PC-9 (cell line): ENCODE measurements around the gene CHP1. TPM values are rescaled to one million over a fixed set of nuclear protein-coding genes. Genes with fewer than 3 reads are reported as not detected.

Source experiments
- BruUV-seq: library from RNA; stranded (reverse); fragments of 400-500 nt; replicated peaks from 2 replicates; lab custom pipeline; 2021; lab: Mats Ljungman, UMichigan
- CTCF ChIA-PET: fragments of 300-600 bp; sonication (Branson Sonifier 250); formaldehyde crosslinking; loops from one replicate; lab custom pipeline; 2022; ENCODE audit warnings: antibody characterized with exemption; lab: Charles Lee
- POLR2A ChIA-PET: fragments of 300-600 bp; sonication (Branson Sonifier 250); formaldehyde crosslinking; loops from one replicate; lab custom pipeline; 2022; ENCODE audit warnings: antibody characterized with exemption; ENCODE audit not compliant: unreplicated experiment; lab: Charles Lee
- DNase-seq, 2 experiments: peaks; one replicate each; pipeline versions ENCODE4 v3.0.0 to v3.0.0-alpha.2; 2015 to 2022; ENCODE audit warnings: mixed read lengths in 1 of 2
- H2AFZ ChIP-seq: fragments of 200-600 bp; sonication (generic); 2 replicates; pipeline ENCODE4 v1.8.1; 2017; ENCODE audit warnings: antibody characterized with exemption
- H3F3A ChIP-seq: fragments of 200-600 bp; sonication (generic); 2 replicates; pipeline ENCODE4 v1.8.1; 2017; ENCODE audit warnings: antibody characterized with exemption, mild to moderate bottlenecking, low read depth; ENCODE audit not compliant: insufficient read depth
- H3K27ac ChIP-seq: fragments of 200-600 bp; sonication (generic); 2 replicates; pipeline ENCODE4 v1.6.1; 2016; ENCODE audit warnings: mixed run types
- H3K27me3 ChIP-seq: fragments of 200-600 bp; sonication (generic); 2 replicates; pipeline ENCODE4 v1.6.1; 2016; ENCODE audit warnings: low read depth, mixed run types; ENCODE audit not compliant: insufficient read depth
- H3K36me3 ChIP-seq: fragments of 200-600 bp; sonication (generic); 2 replicates; pipeline ENCODE4 v1.6.1; 2016; ENCODE audit warnings: low read depth, mixed run types
- H3K4me1 ChIP-seq: fragments of 200-600 bp; sonication (generic); replicated peaks from 2 replicates; pipeline ENCODE4 v1.6.1; 2016; ENCODE audit warnings: mixed run types; ENCODE audit not compliant: insufficient read depth
- H3K4me2 ChIP-seq: fragments of 200-600 bp; sonication (generic); 2 replicates; pipeline ENCODE4 v1.6.1; 2017; ENCODE audit warnings: mixed run types
- H3K4me3 ChIP-seq: fragments of 200-600 bp; sonication (generic); 2 replicates; pipeline ENCODE4 v1.6.1; 2016; ENCODE audit warnings: mixed run types
- H3K79me2 ChIP-seq: fragments of 200-600 bp; sonication (generic); 2 replicates; pipeline ENCODE4 v1.6.1; 2017; ENCODE audit warnings: low read depth, mixed run types
- H3K9me2 ChIP-seq: fragments of 200-600 bp; sonication (generic); 2 replicates; pipeline ENCODE4 v1.8.1; 2017; ENCODE audit warnings: mild to moderate bottlenecking; ENCODE audit not compliant: insufficient read depth
- H3K9me3 ChIP-seq: fragments of 200-600 bp; sonication (generic); 2 replicates; pipeline ENCODE4 v1.8.1; 2016; ENCODE audit warnings: low read depth; ENCODE audit not compliant: insufficient read depth
- H4K20me1 ChIP-seq: fragments of 200-600 bp; sonication (generic); 2 replicates; pipeline ENCODE4 v1.8.1; 2017; ENCODE audit not compliant: insufficient read depth
- CTCF ChIP-seq: fragments of 200-600 bp; sonication (generic); conservative IDR thresholded peaks from 2 replicates; pipeline ENCODE4 v1.6.1; 2017; ENCODE audit warnings: mixed run types, antibody characterized with exemption, mild to moderate bottlenecking, moderate library complexity
- EZH2 ChIP-seq: fragments of 200-600 bp; sonication (generic); IDR thresholded peaks from 2 replicates; pipeline ENCODE4 v1.8.0; 2017; ENCODE audit warnings: antibody characterized with exemption, low read depth
- intact Hi-C: fragments of 100-400 bp; cut with micrococcal nuclease; formaldehyde crosslinking; loops from one replicate; pipeline ENCODE4 v1.10.0; 2022; ENCODE audit not compliant: unreplicated experiment
- total RNA-seq: library from RNA; stranded (reverse); gene quantifications from 2 replicates; pipeline ENCODE4 v1.2.3, GENCODE V29; 2021

The CHP1 gene
- total RNA-seq, 1 experiment from 2014 or later, result 199 TPM

GRCh38 chr15:41323611-41324010, 92.5 kb downstream of the CHP1 start:
- Histone ChIP-seq H3K79me2 (no peaks in the 10 kb centered on the region), H3K9me3 (no peaks in the 10 kb centered on the region), H3K27ac (no peak overlapping the region), H3K9me2 (no peaks in the 10 kb centered on the region), H3F3A (no peaks in the 10 kb centered on the region), H4K20me1 (no peaks in the 10 kb centered on the region), H3K4me3 (no peak overlapping the region), H3K27me3 (no peaks in the 10 kb centered on the region), H3K36me3 (no peaks in the 10 kb centered on the region), H2AFZ (no peak overlapping the region), H3K4me1 (no peaks in the 10 kb centered on the region), H3K4me2 (no peak overlapping the region)
- intact Hi-C loops, result no loop called here
- ChIA-PET POLR2A (no interaction called here), CTCF (interaction anchor here (0.6 to 0.7 kb wide), 2 partner anchors 75 to 348 kb away, joined by 3 to 5 read pairs; no protein-coding TSS in a partner anchor)
- no peak for TF ChIP-seq EZH2
- no peak for TF ChIP-seq CTCF
- BruUV-seq, result no TSS peak
- DNase-seq, result no peak

DNA sequence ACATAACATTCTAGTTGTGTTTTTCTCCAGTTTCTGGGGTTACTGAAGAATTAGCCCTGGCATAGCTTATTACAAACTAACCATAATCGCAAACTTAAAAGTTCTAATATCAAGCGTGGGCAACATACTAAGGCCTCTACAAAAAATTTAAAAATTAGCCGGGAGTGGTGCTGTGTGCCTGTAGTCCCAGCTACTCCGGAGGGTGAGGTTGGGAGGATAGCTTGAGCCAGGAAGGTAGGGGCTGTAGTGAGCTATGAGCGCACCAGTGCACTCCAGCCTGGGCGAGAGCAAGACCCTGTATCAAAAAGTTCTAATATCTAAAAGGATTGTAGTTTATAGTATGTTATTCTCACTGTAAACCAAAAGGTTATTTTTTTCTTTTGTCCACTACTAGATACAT, 100.2 kb downstream of the CHP1 start:
- TF ChIP-seq EZH2 (no peak), CTCF (no peak)
- intact Hi-C loops, result loop anchor here (5.0 kb wide), 1 partner anchor 49 kb away; no protein-coding TSS in a partner anchor
- H3F3A ChIP-seq, result peaks cover 5% of the 10 kb centered on the region; the same call in 1 of the 2 replicates
- CTCF ChIA-PET, result no interaction called here
- H3K4me2 ChIP-seq, result peak overlapping the region; percentile 96
- no peaks in the 10 kb centered on the region for H4K20me1 ChIP-seq
- H3K36me3 ChIP-seq, result no peaks in the 10 kb centered on the region
- POLR2A ChIA-PET, result no interaction called here
- no peaks in the 10 kb centered on the region for H3K9me2 ChIP-seq
- H3K9me3 ChIP-seq, result no peaks in the 10 kb centered on the region
- peak overlapping the region; percentile 85 for H3K4me3 ChIP-seq
- H3K79me2 ChIP-seq, result peaks cover 40% of the 10 kb centered on the region
- H3K27ac ChIP-seq, result no peak overlapping the region
- no peak for DNase-seq
- no TSS peak for BruUV-seq
- peak overlapping the region; percentile 99; the same call in 1 of the 2 replicates for H2AFZ ChIP-seq
- no peaks in the 10 kb centered on the region for H3K27me3 ChIP-seq
- H3K4me1 ChIP-seq, result peaks cover 22% of the 10 kb centered on the region; the same call in 1 of the 2 replicates

Other genes with a start within 250 kb of the CHP1 start
- 11.3 and 18.8 TPM in 2 replicates for gene INO80, start 115.0 kb upstream of the CHP1 start, total RNA-seq
- 0.70 TPM in 1 of 2 replicates, not detected in the other for gene EXD1, start 511 bp upstream of the CHP1 start, total RNA-seq
- gene OIP5, start 101.3 kb downstream of the CHP1 start, total RNA-seq, result 23.9 and 25.4 TPM in 2 replicates
- gene NUSAP1, start 101.6 kb downstream of the CHP1 start, total RNA-seq, result 185 and 190 TPM in 2 replicates
- gene NDUFAF1, start 171.2 kb downstream of the CHP1 start, total RNA-seq, result 10.1 and 11.5 TPM in 2 replicates
- 35.0 and 55.7 TPM in 2 replicates for gene RTF1, start 185.8 kb downstream of the CHP1 start, total RNA-seq